Esophagus squamous epithelium (tissue), 5 donors: ENCODE data around the gene ITFG2. TPM values are rescaled to one million over a fixed set of nuclear protein-coding genes. Genes with fewer than 3 reads are reported as not detected.
A peak's percentile ranks its signal among the peaks of the same experiment; 100 is the strongest.

Source experiments
- DNase-seq: peaks from one replicate; lab custom pipeline; 2025; lab: John Stamatoyannopoulos, UW
- H3K27ac ChIP-seq, 4 donors: fragments of 200-600 bp; sonication (generic); one replicate each; pipeline ENCODE4 v1.5.1; 2016 to 2019; ENCODE audit warnings: mild to moderate bottlenecking in 1 of 4
- H3K27me3 ChIP-seq, 4 donors: fragments of 200-600 bp; sonication (generic); 1 replicate in 3 of 4; 2 replicates in 1 of 4; pipeline versions ENCODE4 v1.5.1 to v1.6.0; 2017 to 2021; ENCODE audit warnings: antibody characterized with exemption in 1 of 4
- H3K36me3 ChIP-seq, 3 donors: fragments of 200-600 bp; sonication (generic); one replicate each; pipeline ENCODE4 v1.5.1; 2016 to 2019
- H3K4me1 ChIP-seq, 3 donors: fragments of 200-600 bp; sonication (generic); one replicate each; pipeline ENCODE4 v1.5.1; 2017 to 2019
- H3K4me3 ChIP-seq, 4 donors: fragments of 200-600 bp; sonication (generic); 1 replicate in 3 of 4; 2 replicates in 1 of 4; pipeline ENCODE4 v1.5.1; 2016 to 2019; ENCODE audit warnings: mild to moderate bottlenecking in 2 of 4, moderate library complexity in 1 of 4
- H3K9me3 ChIP-seq, 3 donors: fragments of 200-600 bp; sonication (generic); one replicate each; pipeline ENCODE4 v1.5.1; 2016 to 2019
- CTCF ChIP-seq, 6 experiments: fragments of 450-650 bp in 4 of 6; fragments of 200-600 bp in 2 of 6; sonication (generic) in 2 of 6; IDR thresholded peaks; one replicate each; pipeline ENCODE4 v1.5.1; 2016 to 2019; ENCODE audit warnings: antibody characterized with exemption in 6 of 6, mild to moderate bottlenecking in 4 of 6, moderate library complexity in 4 of 6
- POLR2A ChIP-seq, 4 donors: fragments of 450-650 bp; IDR thresholded peaks; one replicate each; pipeline ENCODE4 v1.6.1; 2017; ENCODE audit warnings: antibody characterized with exemption in 4 of 4, mild to moderate bottlenecking in 4 of 4, moderate library complexity in 3 of 4
- WGBS, 2 donors: methylation state at CpG; one replicate each; pipeline ENCODE4 v1.1.5; 2018; 5-methylcytosine and 5-hydroxymethylcytosine counted together
- intact Hi-C: fragments of 100-400 bp; cut with DNase I; formaldehyde crosslinking; loops from one replicate; pipeline ENCODE4 v1.15.0; 2022
- total RNA-seq, 4 donors: library from RNA; depleted of rRNA; stranded (reverse); fragments of >200 nt; gene quantifications; one replicate each; pipeline ENCODE4 v1.1.0, GENCODE V29; 2016
- donor health status: DM: yes; HTN: yes; CAD: no.

The ITFG2 gene
- total RNA-seq, 4 donors from 2014 or later = 14.3 to 27.5 (median 15.7) TPM

- peak within 1 kb of the TSS in 2 of 4 donors; percentile 18 to 44 for H3K27ac ChIP-seq
- intact Hi-C loops = no loop called here
- no peaks in the 10 kb centered on the region for H3K9me3 ChIP-seq
- peak within 1 kb of the TSS in 3 of 4 donors; percentile 8 to 39 (median 26) for H3K4me3 ChIP-seq
- peaks cover 0 to 54% (median 0%) of the 10 kb centered on the region in 3 donors for H3K36me3 ChIP-seq
- no peaks in the 10 kb centered on the region for H3K27me3 ChIP-seq
- TF ChIP-seq POLR2A (IDR thresholded peaks at IDR 0.05) (no peak), CTCF (IDR thresholded peaks at IDR 0.05) (no peak)
- H3K4me1 ChIP-seq = peaks cover 0 to 27% (median 4%) of the 10 kb centered on the region in 3 donors
- WGBS, 2 donors = 17 to 40% methylated on average over 12 to 15 of the region's 32 CpGs
- DNase-seq = no peak
Observed at GRCh38 chr12:2834581-2835491, 22.4 kb downstream of the ITFG2 start, which contains the start of gene NRIP2. TSS of gene NRIP2 (minus strand) at chr12:2835035. CDS start at chr12:2834983, 52 bp downstream.

- Histone ChIP-seq H3K4me3 (no peak overlapping the region), H3K36me3 (peaks cover 0 to 50% (median 0%) of the 10 kb centered on the region in 3 donors), H3K27me3 (no peaks in the 10 kb centered on the region), H3K4me1 (peaks cover 0 to 27% (median 4%) of the 10 kb centered on the region in 3 donors), H3K9me3 (no peaks in the 10 kb centered on the region), H3K27ac (no peak overlapping the region)
- no peak for DNase-seq
- WGBS, 2 donors = 71 to 85% methylated on average over 4 of the region's 4 CpGs
- intact Hi-C loops = no loop called here
- TF ChIP-seq POLR2A (IDR thresholded peaks at IDR 0.05) (no peak), CTCF (IDR thresholded peaks at IDR 0.05) (no peak)
Observed at GRCh38 chr12:2835691-2836403, 23.4 kb downstream of the ITFG2 start.

- no peak overlapping the region for H3K4me3 ChIP-seq
- H3K36me3 ChIP-seq = peaks cover 0 to 49% (median 0%) of the 10 kb centered on the region in 3 donors
- H3K4me1 ChIP-seq = peaks cover 0 to 27% (median 4%) of the 10 kb centered on the region in 3 donors
- WGBS, 2 donors = 85 to 98% methylated on average over 8 of the region's 8 CpGs
- no peak overlapping the region for H3K27ac ChIP-seq
- intact Hi-C loops = no loop called here
- H3K9me3 ChIP-seq = no peaks in the 10 kb centered on the region
- no peaks in the 10 kb centered on the region for H3K27me3 ChIP-seq
- DNase-seq = no peak
- TF ChIP-seq CTCF (IDR thresholded peaks at IDR 0.05) (no peak), POLR2A (IDR thresholded peaks at IDR 0.05) (no peak)
Observed at GRCh38 chr12:2836574-2836973, 24.1 kb downstream of the ITFG2 start.

GRCh38 chr12:2841056-2841650, 28.7 kb downstream of the ITFG2 start:
- H3K27ac ChIP-seq = no peak overlapping the region
- H3K27me3 ChIP-seq = no peaks in the 10 kb centered on the region
- no peak overlapping the region for H3K4me3 ChIP-seq
- intact Hi-C loops = no loop called here
- no peak for TF ChIP-seq CTCF (IDR thresholded peaks at IDR 0.05)
- no peak for TF ChIP-seq POLR2A (IDR thresholded peaks at IDR 0.05)
- whole genome bisulfite sequencing, 2 donors = 70 to 87% methylated on average over 5 to 9 of the region's 9 CpGs
- peaks cover 0 to 63% (median 0%) of the 10 kb centered on the region in 3 donors for H3K36me3 ChIP-seq
- no peak for DNase-seq
- H3K4me1 ChIP-seq = peaks cover 0 to 6% (median 0%) of the 10 kb centered on the region in 3 donors
- H3K9me3 ChIP-seq = no peaks in the 10 kb centered on the region
